BE2C (cell line): ENCODE data around the gene BOD1.

Experiments used
- DNase-seq: peaks from one replicate; pipeline ENCODE4 v3.0.0-alpha.2; 2020
- H3K27me3 ChIP-seq: fragments of 250-450 bp; sonication (Bioruptor Pico); 2 replicates; pipeline ENCODE4 v1.5.1; 2020; ENCODE audit warnings: mild to moderate bottlenecking
- H3K36me3 ChIP-seq: fragments of 250-450 bp; sonication (Bioruptor Pico); 2 replicates; pipeline ENCODE4 v1.5.1; 2020; ENCODE audit warnings: mild to moderate bottlenecking
- H3K4me1 ChIP-seq: fragments of 250-450 bp; sonication (Bioruptor Pico); 2 replicates; pipeline ENCODE4 v1.5.1; 2020
- H3K4me3 ChIP-seq: 2 replicates; pipeline ENCODE4 v1.5.1; 2011; ENCODE audit warnings: low read depth, low read length
- H3K9me3 ChIP-seq: fragments of 250-450 bp; sonication (Bioruptor Pico); 2 replicates; pipeline ENCODE4 v1.5.1; 2020
- TF ChIP-seq, protein P1 (sequence below): IDR thresholded peaks from 2 replicates; pipeline ENCODE4 v1.5.1; 2012; ENCODE audit warnings: mild to moderate bottlenecking, low read depth, low read length

Gene BOD1

DNA sequence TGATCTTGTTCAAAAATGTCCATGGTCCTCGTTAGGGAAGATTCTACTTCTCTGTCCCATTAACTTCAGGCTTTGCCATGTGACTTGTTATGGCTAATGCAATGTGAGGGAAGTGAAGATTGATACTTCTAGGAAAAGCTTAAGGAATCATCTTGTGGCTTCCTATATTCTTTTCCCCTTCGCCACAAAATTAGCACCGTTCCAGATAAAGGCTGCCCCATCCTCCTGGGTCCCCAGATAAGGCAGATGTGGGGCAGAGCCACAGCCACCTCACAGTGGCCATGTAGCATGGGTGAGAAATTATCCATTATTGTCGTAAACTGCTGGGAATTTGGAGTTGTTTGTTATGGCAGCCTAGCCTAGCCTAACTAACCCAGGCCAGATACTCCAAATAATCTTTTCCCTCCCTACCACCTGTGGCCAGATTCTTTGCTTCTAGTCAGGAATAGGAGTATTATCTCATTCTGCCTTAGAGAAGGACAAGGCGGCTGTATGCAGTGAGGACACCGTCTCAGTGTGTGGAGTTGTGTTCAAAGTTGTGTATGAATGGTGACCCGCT lies 31.9 kb upstream of the BOD1 start:
- DNase-seq: no peak
- H3K9me3 ChIP-seq: no peaks in the 10 kb centered on the region; the same call in 1 of the 2 replicates
- TF ChIP-seq, protein P1, sequence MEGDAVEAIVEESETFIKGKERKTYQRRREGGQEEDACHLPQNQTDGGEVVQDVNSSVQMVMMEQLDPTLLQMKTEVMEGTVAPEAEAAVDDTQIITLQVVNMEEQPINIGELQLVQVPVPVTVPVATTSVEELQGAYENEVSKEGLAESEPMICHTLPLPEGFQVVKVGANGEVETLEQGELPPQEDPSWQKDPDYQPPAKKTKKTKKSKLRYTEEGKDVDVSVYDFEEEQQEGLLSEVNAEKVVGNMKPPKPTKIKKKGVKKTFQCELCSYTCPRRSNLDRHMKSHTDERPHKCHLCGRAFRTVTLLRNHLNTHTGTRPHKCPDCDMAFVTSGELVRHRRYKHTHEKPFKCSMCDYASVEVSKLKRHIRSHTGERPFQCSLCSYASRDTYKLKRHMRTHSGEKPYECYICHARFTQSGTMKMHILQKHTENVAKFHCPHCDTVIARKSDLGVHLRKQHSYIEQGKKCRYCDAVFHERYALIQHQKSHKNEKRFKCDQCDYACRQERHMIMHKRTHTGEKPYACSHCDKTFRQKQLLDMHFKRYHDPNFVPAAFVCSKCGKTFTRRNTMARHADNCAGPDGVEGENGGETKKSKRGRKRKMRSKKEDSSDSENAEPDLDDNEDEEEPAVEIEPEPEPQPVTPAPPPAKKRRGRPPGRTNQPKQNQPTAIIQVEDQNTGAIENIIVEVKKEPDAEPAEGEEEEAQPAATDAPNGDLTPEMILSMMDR: no peak
- peaks cover 16% of the 10 kb centered on the region for H3K4me1 ChIP-seq
- H3K4me3 ChIP-seq: no peak overlapping the region
- H3K27me3 ChIP-seq: no peaks in the 10 kb centered on the region
- no peaks in the 10 kb centered on the region for H3K36me3 ChIP-seq

DNA sequence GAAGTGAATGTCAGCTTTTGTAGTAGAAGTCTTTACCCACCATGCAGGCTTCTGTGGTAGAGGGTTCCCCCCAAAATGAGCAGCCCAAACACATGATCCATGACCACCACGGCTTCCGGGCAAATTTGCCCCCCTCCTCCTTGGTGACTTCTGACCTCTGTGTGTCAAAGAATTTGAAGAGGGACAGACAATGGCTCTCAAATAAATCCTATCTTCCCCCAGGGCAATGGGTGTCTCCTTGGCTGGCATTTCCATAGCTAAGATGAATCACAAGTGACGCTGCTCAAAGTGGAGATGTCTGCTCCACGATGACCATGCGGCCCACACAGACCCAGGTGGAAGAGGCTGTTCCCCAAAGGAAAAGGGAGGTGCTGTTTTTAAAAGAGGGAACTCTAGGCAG lies 30.2 kb upstream of the BOD1 start:
- no peaks in the 10 kb centered on the region for H3K36me3 ChIP-seq
- H3K27me3 ChIP-seq: no peaks in the 10 kb centered on the region
- no peak for DNase-seq
- H3K4me3 ChIP-seq: no peak overlapping the region
- TF ChIP-seq, protein P1: no peak
- peaks cover 18% of the 10 kb centered on the region for H3K4me1 ChIP-seq
- H3K9me3 ChIP-seq: no peaks in the 10 kb centered on the region

- Histone ChIP-seq H3K4me3 (no peak overlapping the region), H3K36me3 (no peaks in the 10 kb centered on the region), H3K27me3 (no peaks in the 10 kb centered on the region), H3K9me3 (no peaks in the 10 kb centered on the region), H3K4me1 (peaks cover 18% of the 10 kb centered on the region)
- DNase-seq: no peak
- TF ChIP-seq, protein P1: no peak
Observed at GRCh38 chr5:173645890-173646574, 29.6 kb upstream of the BOD1 start.

DNA sequence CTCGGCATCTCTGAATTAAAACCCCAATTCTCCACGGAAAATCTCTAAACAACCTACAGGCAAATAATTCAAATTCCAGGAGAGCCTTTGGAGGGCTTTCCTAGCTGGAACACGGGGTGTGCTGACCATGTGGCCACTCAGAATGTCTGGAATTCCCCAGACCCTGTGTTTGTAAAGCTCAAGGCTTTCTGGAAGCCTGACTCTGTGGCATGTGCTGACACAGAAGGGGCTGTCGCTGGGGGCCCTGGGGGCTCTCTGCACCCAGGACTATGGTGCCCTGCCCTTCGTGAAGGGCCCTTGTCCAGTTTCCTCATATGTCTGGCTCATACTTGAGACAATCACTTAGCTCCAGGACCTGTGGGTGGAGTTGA lies 29.0 kb upstream of the BOD1 start:
- H3K9me3 ChIP-seq: no peaks in the 10 kb centered on the region
- TF ChIP-seq, protein P1: no peak
- peaks cover 18% of the 10 kb centered on the region for H3K4me1 ChIP-seq
- H3K27me3 ChIP-seq: no peaks in the 10 kb centered on the region
- no peaks in the 10 kb centered on the region for H3K36me3 ChIP-seq
- DNase-seq: no peak
- H3K4me3 ChIP-seq: no peak overlapping the region

DNA sequence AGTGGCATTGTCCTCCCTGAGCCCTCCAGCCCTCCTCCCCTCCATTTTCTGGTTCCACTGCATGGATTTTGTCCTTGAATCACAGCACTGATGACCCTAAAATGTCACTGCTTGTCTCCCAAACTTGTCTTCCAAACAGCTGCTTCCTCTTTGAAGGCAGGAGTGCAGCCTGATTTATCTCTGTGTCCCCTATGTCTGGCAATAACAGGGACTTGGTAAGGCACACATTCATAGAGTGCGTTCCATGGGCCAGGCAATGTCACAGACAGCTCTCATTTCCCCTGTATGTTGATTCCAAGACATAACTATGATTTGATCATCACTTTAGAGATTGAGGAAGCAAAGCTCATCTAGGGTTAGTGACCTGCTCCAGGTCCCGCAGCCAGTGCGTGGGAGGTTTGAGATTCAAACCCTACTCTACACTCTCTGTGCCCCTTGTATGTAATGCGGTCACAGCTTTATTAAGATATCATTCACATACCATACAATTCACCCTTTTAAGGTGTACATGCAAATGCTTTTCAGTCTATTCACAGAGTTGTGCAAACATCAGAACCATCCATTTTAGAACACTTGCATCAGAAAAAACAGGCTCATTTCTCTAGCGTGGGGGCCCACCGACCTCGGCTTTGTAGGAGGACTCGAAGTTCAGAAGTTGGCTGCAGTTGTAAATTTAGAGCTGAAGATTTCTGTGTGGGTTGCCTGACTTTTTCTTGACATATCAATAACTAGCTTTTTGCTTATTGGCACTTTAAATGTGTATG lies 28.4 kb upstream of the BOD1 start:
- H3K4me1 ChIP-seq: peaks cover 18% of the 10 kb centered on the region
- DNase-seq: no peak

More for the DNA sequence above, 28.4 kb upstream of the BOD1 start:
- Histone ChIP-seq H3K9me3 (no peaks in the 10 kb centered on the region), H3K4me3 (no peak overlapping the region), H3K36me3 (no peaks in the 10 kb centered on the region), H3K27me3 (no peaks in the 10 kb centered on the region)
- TF ChIP-seq, protein P1: no peak
